SH-SY5Y (cell line): ENCODE results near the gene FOXN1.

Experiments
- GATA2 ChIP-seq: IDR thresholded peaks from 2 replicates; pipeline ENCODE4 v1.6.1; 2011; ENCODE audit warnings: mild to moderate bottlenecking, low read depth, low read length
- GATA3 ChIP-seq: IDR thresholded peaks from 2 replicates; pipeline ENCODE4 v1.6.1; 2011; ENCODE audit warnings: low read depth, mild to moderate bottlenecking, low read length, moderate library complexity

GRCh38 chr17:28474111-28474531 is 32.0 kb upstream of the FOXN1 start:
- no peak for TF ChIP-seq GATA2
- no peak for TF ChIP-seq GATA3
